HG03342 (cell line): ENCODE data around the gene NR2C2.

Experiments
- ATAC-seq: cut with Tn5 transposase; IDR thresholded peaks from one replicate; pipeline ENCODE4 v1.9.1; 2021; ENCODE audit warnings: mild to moderate bottlenecking, moderate library complexity; ENCODE audit not compliant: unreplicated experiment

NR2C2 gene

DNA sequence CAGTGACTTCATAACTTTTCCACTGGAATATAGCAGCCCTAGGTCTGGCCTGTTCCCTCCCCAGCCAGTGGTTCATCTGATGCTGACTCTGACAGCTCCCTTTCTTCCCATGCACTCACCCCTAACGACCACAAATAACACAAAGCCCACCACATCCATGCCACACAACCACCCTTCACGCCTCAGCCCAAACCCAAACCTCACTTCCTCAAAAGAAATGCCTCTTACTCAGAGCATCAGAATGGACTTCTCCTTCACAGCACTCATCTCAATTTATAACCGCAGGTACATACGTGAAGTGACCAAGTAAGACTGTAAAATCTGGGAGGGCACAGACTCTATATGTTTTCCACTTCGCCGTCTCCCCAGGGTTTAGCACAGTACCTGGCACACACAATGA, 150.5 kb downstream of the NR2C2 start:
- no peak for ATAC-seq
